Gastrocnemius medialis (tissue), 4 donors: ENCODE results near the gene SLC48A1. TPM values are rescaled to one million over a fixed set of nuclear protein-coding genes. Genes with fewer than 3 reads are reported as not detected.
"Not testable (repeated sequence)": the region's sequence is repeated elsewhere in the genome, so short reads cannot be mapped to it uniquely, and the experiment has no call there.

Experiments used
- ATAC-seq, 2 donors: fragments of 150-250 bp; one replicate each; pipeline ENCODE4 v1.9.1; 2016
- DNase-seq, 2 donors: peaks; one replicate each; pipeline ENCODE4 v3.0.0-alpha.2; 2019
- H3K27ac ChIP-seq, 4 donors: fragments of 200-600 bp; sonication (generic); 1 replicate in 1 of 4; 2 replicates in 3 of 4; pipeline ENCODE4 v1.5.1; 2016 to 2018; ENCODE audit warnings: mild to moderate bottlenecking in 2 of 4, moderate library complexity in 1 of 4
- H3K27me3 ChIP-seq, 3 donors: fragments of 200-600 bp; sonication (generic) in 2 of 3; 1 replicate in 1 of 3; 2 replicates in 2 of 3; pipeline versions ENCODE4 v1.5.1 to v1.6.0; 2016 to 2019; ENCODE audit warnings: mild to moderate bottlenecking in 1 of 3, moderate library complexity in 1 of 3
- H3K36me3 ChIP-seq, 2 donors: fragments of 200-600 bp; sonication (generic) in 1 of 2; one replicate each; pipeline ENCODE4 v1.5.1; 2017 to 2018
- H3K4me1 ChIP-seq, 2 donors: fragments of 200-600 bp; sonication (generic) in 1 of 2; one replicate each; pipeline ENCODE4 v1.5.1; 2016 to 2017; ENCODE audit warnings: mild to moderate bottlenecking in 2 of 2
- H3K4me3 ChIP-seq, 4 donors: fragments of 200-600 bp; sonication (generic) in 3 of 4; 1 replicate in 1 of 4; 2 replicates in 3 of 4; pipeline ENCODE4 v1.5.1; 2016 to 2019; ENCODE audit warnings: mild to moderate bottlenecking in 2 of 4
- H3K9me3 ChIP-seq, 3 donors: fragments of 200-600 bp; sonication (generic) in 2 of 3; 1 replicate in 1 of 3; 2 replicates in 2 of 3; pipeline ENCODE4 v1.5.1; 2016 to 2019
- POLR2A ChIP-seq, 2 donors: fragments of 450-650 bp; IDR thresholded peaks; one replicate each; pipeline ENCODE4 v1.6.1; 2017; ENCODE audit warnings: antibody characterized with exemption in 2 of 2, mild to moderate bottlenecking in 2 of 2, moderate library complexity in 2 of 2
- in situ Hi-C, 4 donors: fragments of 200-750 bp; cut with MboI; loops; one replicate each; pipeline versions ENCODE4 v1.15.0 to v1.8.0; 2017; ENCODE audit warnings: low sequenced_read_pairs in 4 of 4
- intact Hi-C: fragments of 100-400 bp; cut with DNase I; formaldehyde crosslinking; loops from one replicate; pipeline ENCODE4 v1.15.1; 2023; ENCODE audit warnings: low total_unique reads
- total RNA-seq, 4 donors: library from RNA; depleted of rRNA; stranded (reverse); fragments of >200 nt; gene quantifications; one replicate each; pipeline versions ENCODE4 v1.1.0 to v1.2.3, GENCODE V29; 2016
- TF ChIP-seq, protein P1 (sequence below), 5 experiments: fragments of 450-650 bp in 3 of 5; fragments of 200-600 bp in 2 of 5; sonication (generic) in 2 of 5; IDR thresholded peaks in 4 of 5; conservative IDR thresholded peaks in 1 of 5; 1 replicate in 4 of 5; 2 replicates in 1 of 5; pipeline ENCODE4 v1.5.1; 2016 to 2019; ENCODE audit warnings: antibody characterized with exemption in 5 of 5, mild to moderate bottlenecking in 3 of 5, moderate library complexity in 3 of 5

Gene SLC48A1
- total RNA-seq, 4 donors from 2014 or later = 28.3 to 62.6 (median 45.6) TPM

DNA sequence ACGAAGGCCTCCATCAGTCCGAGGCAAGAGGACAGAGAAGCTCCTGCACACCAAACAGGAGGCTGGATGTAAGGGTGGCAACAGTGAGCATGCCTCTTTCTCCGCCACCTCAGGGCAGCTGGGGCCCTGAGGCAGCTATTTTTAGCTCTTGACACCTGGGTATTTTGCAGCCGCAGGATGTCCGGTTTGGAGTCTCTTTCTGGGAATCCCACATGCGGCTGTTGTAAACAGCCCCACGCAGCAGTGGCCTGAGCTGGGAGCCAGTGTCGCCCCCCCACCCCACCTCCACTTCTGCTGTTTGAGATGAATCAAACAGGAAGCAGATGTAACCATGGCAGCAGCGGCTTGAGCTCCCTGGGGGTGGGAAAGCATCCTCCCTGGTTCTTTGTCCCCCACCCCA lies 35.0 kb downstream of the SLC48A1 start:
- H3K9me3 ChIP-seq = no peaks in the 10 kb centered on the region
- peak overlapping the region in 1 of 4 donors; percentile 16 for H3K4me3 ChIP-seq
- H3K36me3 ChIP-seq = no peaks in the 10 kb centered on the region
- ATAC-seq = peak; percentile 59 to 61
- in situ Hi-C loops (no loop called here), intact Hi-C loops (no loop called here)
- H3K27me3 ChIP-seq = no peaks in the 10 kb centered on the region
- peak overlapping the region; percentile 85 to 94 (median 92) for H3K27ac ChIP-seq
- DNase-seq = peak; percentile 52 to 56
- peaks cover 96 to 98% of the 10 kb centered on the region in 2 donors for H3K4me1 ChIP-seq
- TF ChIP-seq POLR2A (IDR thresholded peaks at IDR 0.05) = peak in 1 of 2 donors; percentile 11
- TF ChIP-seq, protein P1, sequence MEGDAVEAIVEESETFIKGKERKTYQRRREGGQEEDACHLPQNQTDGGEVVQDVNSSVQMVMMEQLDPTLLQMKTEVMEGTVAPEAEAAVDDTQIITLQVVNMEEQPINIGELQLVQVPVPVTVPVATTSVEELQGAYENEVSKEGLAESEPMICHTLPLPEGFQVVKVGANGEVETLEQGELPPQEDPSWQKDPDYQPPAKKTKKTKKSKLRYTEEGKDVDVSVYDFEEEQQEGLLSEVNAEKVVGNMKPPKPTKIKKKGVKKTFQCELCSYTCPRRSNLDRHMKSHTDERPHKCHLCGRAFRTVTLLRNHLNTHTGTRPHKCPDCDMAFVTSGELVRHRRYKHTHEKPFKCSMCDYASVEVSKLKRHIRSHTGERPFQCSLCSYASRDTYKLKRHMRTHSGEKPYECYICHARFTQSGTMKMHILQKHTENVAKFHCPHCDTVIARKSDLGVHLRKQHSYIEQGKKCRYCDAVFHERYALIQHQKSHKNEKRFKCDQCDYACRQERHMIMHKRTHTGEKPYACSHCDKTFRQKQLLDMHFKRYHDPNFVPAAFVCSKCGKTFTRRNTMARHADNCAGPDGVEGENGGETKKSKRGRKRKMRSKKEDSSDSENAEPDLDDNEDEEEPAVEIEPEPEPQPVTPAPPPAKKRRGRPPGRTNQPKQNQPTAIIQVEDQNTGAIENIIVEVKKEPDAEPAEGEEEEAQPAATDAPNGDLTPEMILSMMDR (IDR thresholded peaks at IDR 0.05 in 4 of 5, conservative IDR thresholded peaks at IDR 0.05 in 1 of 5) = no peak

DNA sequence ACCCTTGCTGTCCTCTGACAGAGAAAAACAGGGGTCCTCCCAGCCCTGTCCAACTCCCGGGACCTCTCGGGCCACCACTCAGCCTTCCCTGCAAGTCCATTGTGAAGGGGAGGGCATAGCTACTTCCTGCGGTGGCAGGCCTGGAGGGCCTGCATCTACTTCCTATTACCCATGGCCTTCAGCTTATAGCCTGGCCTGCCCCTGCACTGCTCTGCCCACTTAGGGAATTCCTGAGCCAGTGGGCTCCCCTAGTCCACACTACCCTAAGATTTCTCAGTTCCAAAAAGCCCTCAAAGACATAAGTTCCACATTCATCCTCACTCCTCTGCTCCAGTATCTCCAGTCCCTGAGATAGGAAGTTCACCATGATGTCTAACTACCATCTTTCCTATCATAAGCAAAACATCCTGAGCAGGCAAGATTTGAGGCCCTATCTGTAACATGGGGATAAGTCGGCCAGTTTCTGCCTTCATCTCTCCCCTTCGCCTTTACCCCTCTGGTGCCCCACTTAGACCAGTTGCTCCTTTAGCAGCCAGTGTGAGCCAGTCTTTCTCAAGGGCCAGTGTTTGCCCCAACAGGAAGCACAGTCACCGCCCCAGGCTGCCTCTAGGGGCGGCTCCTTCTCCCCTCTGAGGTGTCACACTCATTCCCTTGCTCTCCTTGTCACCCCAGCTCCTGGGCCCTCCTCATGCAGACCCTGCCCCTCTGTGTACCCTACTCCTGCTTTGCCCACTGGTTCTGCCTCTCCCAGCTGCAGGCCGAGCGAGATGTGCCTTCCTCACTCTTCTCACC lies 35.7 kb downstream of the SLC48A1 start:
- in situ Hi-C loops (no loop called here), intact Hi-C loops (no loop called here)
- no peaks in the 10 kb centered on the region for H3K27me3 ChIP-seq
- H3K4me1 ChIP-seq = peaks cover 94 to 98% of the 10 kb centered on the region in 2 donors
- H3K9me3 ChIP-seq = no peaks in the 10 kb centered on the region
- no peak for DNase-seq
- H3K4me3 ChIP-seq = no peak overlapping the region
- no peaks in the 10 kb centered on the region for H3K36me3 ChIP-seq
- peak overlapping the region; percentile 85 to 94 (median 92) for H3K27ac ChIP-seq
- TF ChIP-seq POLR2A (IDR thresholded peaks at IDR 0.05) = no peak
- TF ChIP-seq, protein P1 (IDR thresholded peaks at IDR 0.05 in 4 of 5, conservative IDR thresholded peaks at IDR 0.05 in 1 of 5) = no peak
- no peak for ATAC-seq

DNA sequence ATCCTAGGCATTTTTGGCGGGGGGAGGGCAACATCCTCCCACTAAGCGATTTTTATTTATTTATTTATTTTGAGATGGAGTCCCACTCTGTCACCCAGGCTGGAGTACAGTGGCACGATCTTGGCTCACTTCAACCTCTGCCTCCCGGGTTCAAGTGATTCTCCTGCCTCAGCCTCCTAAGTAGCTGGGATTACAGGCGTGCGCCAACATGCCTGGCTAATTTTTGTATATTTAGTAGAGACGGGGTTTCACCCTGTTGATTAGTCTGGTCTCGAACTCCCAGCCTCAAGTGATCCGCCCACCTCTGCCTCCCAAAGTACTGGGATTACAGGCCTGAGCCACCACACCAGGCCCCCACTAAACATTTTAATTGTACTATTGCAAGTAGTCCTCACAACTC lies 36.5 kb downstream of the SLC48A1 start:
- ATAC-seq, in situ Hi-C loops, DNase-seq, H3K27me3 ChIP-seq, H3K9me3 ChIP-seq, H3K4me3 ChIP-seq, intact Hi-C loops, H3K36me3 ChIP-seq: not testable (repeated sequence)
- peaks cover 93 to 98% of the 10 kb centered on the region in 2 donors for H3K4me1 ChIP-seq
- H3K27ac ChIP-seq = peak overlapping the region; percentile 85 to 94 (median 92)

DNA sequence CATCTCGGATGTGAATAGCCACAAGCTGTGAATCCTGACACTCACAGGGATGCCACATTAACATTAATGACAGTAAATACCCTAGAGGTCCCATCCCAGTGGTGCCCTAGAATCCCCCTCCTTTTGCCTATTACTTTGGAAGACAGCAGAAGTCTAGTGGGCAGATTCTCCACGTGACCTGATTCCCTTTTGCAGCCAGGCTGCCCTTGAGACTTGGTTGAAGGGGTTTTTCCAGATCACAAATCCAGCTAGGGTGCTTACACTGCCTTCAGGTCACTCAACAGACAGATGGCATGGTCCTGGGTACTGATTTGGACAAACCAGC lies 38.0 kb downstream of the SLC48A1 start:
- in situ Hi-C loops (no loop called here), intact Hi-C loops (loop anchor here (10.0 kb wide), 1 partner anchor 354 kb away; no protein-coding TSS in a partner anchor)
- DNase-seq (no peak), ATAC-seq (no peak)
- Histone ChIP-seq H3K27me3 (no peaks in the 10 kb centered on the region), H3K27ac (peak overlapping the region; percentile 85 to 94 (median 92)), H3K9me3 (no peaks in the 10 kb centered on the region), H3K36me3 (no peaks in the 10 kb centered on the region), H3K4me1 (peaks cover 90 to 97% of the 10 kb centered on the region in 2 donors), H3K4me3 (no peak overlapping the region)
- no peak for TF ChIP-seq POLR2A (IDR thresholded peaks at IDR 0.05)
- TF ChIP-seq, protein P1 (IDR thresholded peaks at IDR 0.05 in 4 of 5, conservative IDR thresholded peaks at IDR 0.05 in 1 of 5) = no peak

DNA sequence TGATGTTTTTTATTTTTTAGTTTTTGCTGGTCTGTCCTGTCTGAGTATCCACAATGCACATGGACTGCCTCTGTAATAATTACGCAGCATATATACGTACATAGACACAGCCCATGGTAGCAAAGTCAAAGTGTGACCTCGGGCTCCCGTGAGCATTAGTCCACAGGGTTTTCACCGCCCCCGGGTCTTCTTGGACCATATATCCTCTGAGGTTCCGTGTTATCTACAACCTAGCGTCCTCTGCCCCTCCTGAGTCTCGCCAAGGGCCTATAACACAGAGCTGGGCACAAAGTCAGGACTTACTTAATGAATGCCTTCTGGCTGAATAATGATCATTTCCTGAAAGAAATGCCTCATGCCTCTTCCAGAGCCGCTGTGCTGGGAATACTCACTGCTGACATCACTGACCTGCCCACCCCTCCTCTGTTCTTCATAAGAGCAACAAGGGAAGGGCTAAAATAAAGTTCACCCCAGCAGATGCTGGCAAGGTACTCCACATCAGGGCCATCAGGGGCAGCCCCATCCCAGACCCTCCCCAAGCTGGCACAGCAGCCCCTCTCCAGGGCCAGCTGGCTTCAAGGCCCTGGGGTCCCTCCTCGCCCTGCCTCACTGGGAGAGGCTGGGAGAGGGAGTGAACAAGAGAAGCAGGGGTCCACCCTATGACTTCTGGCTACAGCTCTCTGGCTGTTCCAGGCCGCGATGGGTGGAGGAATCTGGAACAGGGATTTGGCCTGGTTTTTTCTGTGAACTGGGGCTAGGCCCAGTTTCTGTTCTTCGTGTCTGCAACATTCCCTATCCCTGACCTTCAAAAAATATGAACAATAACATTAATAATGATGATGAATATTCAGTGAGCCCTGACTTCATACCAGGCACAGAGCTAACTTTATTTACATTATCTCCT lies 38.8 kb downstream of the SLC48A1 start:
- H3K9me3 ChIP-seq = no peaks in the 10 kb centered on the region
- H3K36me3 ChIP-seq = no peaks in the 10 kb centered on the region
- peak overlapping the region; percentile 85 to 94 (median 92) for H3K27ac ChIP-seq
- peak in 1 of 2 donors; percentile 20 for TF ChIP-seq POLR2A (IDR thresholded peaks at IDR 0.05)
- TF ChIP-seq, protein P1 (IDR thresholded peaks at IDR 0.05 in 4 of 5, conservative IDR thresholded peaks at IDR 0.05 in 1 of 5) = no peak
- H3K27me3 ChIP-seq = no peaks in the 10 kb centered on the region
- ATAC-seq = peak; percentile 24 to 30
- peak in 1 of 2 donors; percentile 73 for DNase-seq
- peaks cover 85 to 95% of the 10 kb centered on the region in 2 donors for H3K4me1 ChIP-seq
- H3K4me3 ChIP-seq = peak overlapping the region in 3 of 4 donors; percentile 48 to 57 (median 56)
- in situ Hi-C loops (no loop called here), intact Hi-C loops (loop anchor here (10.0 kb wide), 1 partner anchor 353 kb away; no protein-coding TSS in a partner anchor)
